HG02943 (cell line): ENCODE results near the gene SPSB3.
"Not testable (repeated sequence)": the region's sequence is repeated elsewhere in the genome, so short reads cannot be mapped to it uniquely, and the experiment has no call there.

Experiments used
- ATAC-seq: cut with Tn5 transposase; IDR thresholded peaks from one replicate; pipeline ENCODE4 v1.9.1; 2021; ENCODE audit warnings: mild to moderate bottlenecking, low read depth, moderate library complexity; ENCODE audit not compliant: unreplicated experiment

The SPSB3 gene

GRCh38 chr16:1744338-1744840, 38.0 kb downstream of the SPSB3 start:
- no peak for ATAC-seq

- ATAC-seq, result no peak
Measured at GRCh38 chr16:1743376-1744337, 38.7 kb downstream of the SPSB3 start.

- no peak for ATAC-seq
Measured at GRCh38 chr16:1741553-1742165, 40.7 kb downstream of the SPSB3 start.

- ATAC-seq, result no peak
Measured at GRCh38 chr16:1740781-1741490, 41.4 kb downstream of the SPSB3 start.

GRCh38 chr16:1740234-1740633, 42.1 kb downstream of the SPSB3 start:
- no peak for ATAC-seq

- ATAC-seq, result no peak
Measured at GRCh38 chr16:1734816-1735215, 47.6 kb downstream of the SPSB3 start.

- no peak for ATAC-seq
Measured at GRCh38 chr16:1734123-1734522, 48.2 kb downstream of the SPSB3 start.

- not testable (repeated sequence) for ATAC-seq
Measured at GRCh38 chr16:1732551-1732987, 49.8 kb downstream of the SPSB3 start.

GRCh38 chr16:1732071-1732470, 50.3 kb downstream of the SPSB3 start:
- ATAC-seq, result no peak

- ATAC-seq, result no peak
Measured at GRCh38 chr16:1731603-1732002, 50.8 kb downstream of the SPSB3 start.

GRCh38 chr16:1731073-1731472, 51.3 kb downstream of the SPSB3 start:
- no peak for ATAC-seq

- no peak for ATAC-seq
Measured at GRCh38 chr16:1729445-1729844, 52.9 kb downstream of the SPSB3 start.

- ATAC-seq, result no peak
Measured at GRCh38 chr16:1729026-1729425, 53.3 kb downstream of the SPSB3 start.

GRCh38 chr16:1727651-1728624, 54.4 kb downstream of the SPSB3 start:
- ATAC-seq, result no peak
